Right lobe of liver (tissue), 6 donors: Measurements from ENCODE around the gene GPNMB. TPM values are rescaled to one million over a fixed set of nuclear protein-coding genes. Genes with fewer than 3 reads are reported as not detected.

Experiments
- ATAC-seq, 4 donors: fragments of 200-7000 bp; cut with Tn5 transposase; one replicate each; pipeline ENCODE4 v1.9.1; 2020; ENCODE audit warnings: mild to moderate bottlenecking in 4 of 4, moderate library complexity in 4 of 4
- DNase-seq, 3 donors: peaks; one replicate each; pipeline ENCODE4 v3.0.0-alpha.2; 2020
- H3K27ac ChIP-seq, 3 donors: fragments of 200-600 bp; one replicate each; pipeline ENCODE4 v1.8.0; 2022
- H3K27me3 ChIP-seq, 2 donors: fragments of 200-600 bp; one replicate each; pipeline ENCODE4 v1.8.0; 2022
- H3K36me3 ChIP-seq, 4 donors: fragments of 200-600 bp; sonication (generic) in 1 of 4; one replicate each; pipeline versions ENCODE4 v1.5.1 to v1.8.0; 2017 to 2022; ENCODE audit warnings: control low read depth in 1 of 4
- H3K4me1 ChIP-seq, 4 donors: fragments of 200-600 bp; sonication (generic) in 1 of 4; one replicate each; pipeline versions ENCODE4 v1.5.1 to v1.8.0; 2017 to 2022; ENCODE audit warnings: control low read depth in 1 of 4
- H3K4me3 ChIP-seq, 3 donors: fragments of 200-600 bp; one replicate each; pipeline ENCODE4 v1.8.0; 2022
- H3K9me3 ChIP-seq, 4 donors: fragments of 200-600 bp; sonication (generic) in 1 of 4; one replicate each; pipeline versions ENCODE4 v1.5.1 to v1.8.0; 2017 to 2022; ENCODE audit warnings: control low read depth in 1 of 4
- POLR2A ChIP-seq: fragments of 450-650 bp; IDR thresholded peaks from one replicate; pipeline ENCODE4 v1.6.1; 2017; ENCODE audit warnings: antibody characterized with exemption, mild to moderate bottlenecking
- WGBS: methylation state at CpG from one replicate; pipeline ENCODE4 v1.1.6; 2018; ENCODE audit warnings: low coverage, low lambda C conversion rate; ENCODE audit not compliant: insufficient coverage; ENCODE audit errors: missing lambda C conversion rate; 5-methylcytosine and 5-hydroxymethylcytosine counted together
- intact Hi-C, 2 donors: fragments of 100-400 bp; cut with DNase I; formaldehyde crosslinking; loops; one replicate each; pipeline versions ENCODE4 v1.11.2 to v1.14.1; 2022
- total RNA-seq, 6 experiments: library from RNA; depleted of rRNA in 2 of 6; stranded (reverse); fragments of >200 nt in 2 of 6; fragmentation: NEBNext Ultra II Directional in 3 of 6; extraction: Animal tissue kit (Norgen Biotek cat#: 25700) in 3 of 6; gene quantifications; one replicate each; pipeline versions ENCODE4 v1.1.0 to v1.2.4, GENCODE V29; 2016 to 2023
- TF ChIP-seq, protein P1 (sequence below), 4 donors: fragments of 200-600 bp in 3 of 4; fragments of 450-650 bp in 1 of 4; IDR thresholded peaks; one replicate each; pipeline versions ENCODE4 v1.5.1 to v1.8.0; 2016 to 2022; ENCODE audit warnings: antibody characterized with exemption in 4 of 4, mild to moderate bottlenecking in 2 of 4
- donor health status: DM: no; HTN: yes; CAD: no.
- donor health status: DM: no; HTN: no; CAD: no.
- donor health status: DM: no; HTN: no; CAD: no.
- donor health status: DM: no; HTN: yes; CAD: no.
- donor health status: DM: no; HTN: yes; CAD: no.

The GPNMB gene
- total RNA-seq, 6 experiments from 2014 or later = 5.8 to 64.9 (median 13.4) TPM

GRCh38 chr7:23247046-23247602, 549 bp downstream of the GPNMB start:
- H3K9me3 ChIP-seq = no peaks in the 10 kb centered on the region
- DNase-seq = no peak
- peak overlapping the region in 2 of 3 donors; percentile 47 to 61 for H3K27ac ChIP-seq
- TF ChIP-seq POLR2A = no peak
- TF ChIP-seq, protein P1, sequence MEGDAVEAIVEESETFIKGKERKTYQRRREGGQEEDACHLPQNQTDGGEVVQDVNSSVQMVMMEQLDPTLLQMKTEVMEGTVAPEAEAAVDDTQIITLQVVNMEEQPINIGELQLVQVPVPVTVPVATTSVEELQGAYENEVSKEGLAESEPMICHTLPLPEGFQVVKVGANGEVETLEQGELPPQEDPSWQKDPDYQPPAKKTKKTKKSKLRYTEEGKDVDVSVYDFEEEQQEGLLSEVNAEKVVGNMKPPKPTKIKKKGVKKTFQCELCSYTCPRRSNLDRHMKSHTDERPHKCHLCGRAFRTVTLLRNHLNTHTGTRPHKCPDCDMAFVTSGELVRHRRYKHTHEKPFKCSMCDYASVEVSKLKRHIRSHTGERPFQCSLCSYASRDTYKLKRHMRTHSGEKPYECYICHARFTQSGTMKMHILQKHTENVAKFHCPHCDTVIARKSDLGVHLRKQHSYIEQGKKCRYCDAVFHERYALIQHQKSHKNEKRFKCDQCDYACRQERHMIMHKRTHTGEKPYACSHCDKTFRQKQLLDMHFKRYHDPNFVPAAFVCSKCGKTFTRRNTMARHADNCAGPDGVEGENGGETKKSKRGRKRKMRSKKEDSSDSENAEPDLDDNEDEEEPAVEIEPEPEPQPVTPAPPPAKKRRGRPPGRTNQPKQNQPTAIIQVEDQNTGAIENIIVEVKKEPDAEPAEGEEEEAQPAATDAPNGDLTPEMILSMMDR (IDR thresholded peaks at IDR 0.05) = no peak
- peaks cover 0 to 3% (median 0%) of the 10 kb centered on the region in 4 donors for H3K4me1 ChIP-seq
- 63% methylated on average over 4 of the region's 6 CpGs for WGBS
- ATAC-seq = peak in 2 of 4 donors; percentile 20 to 23
- H3K4me3 ChIP-seq = peak overlapping the region in 2 of 3 donors; percentile 12 to 47
- intact Hi-C loops = no loop called here
- H3K36me3 ChIP-seq = no peaks in the 10 kb centered on the region
- H3K27me3 ChIP-seq = no peaks in the 10 kb centered on the region

DNA sequence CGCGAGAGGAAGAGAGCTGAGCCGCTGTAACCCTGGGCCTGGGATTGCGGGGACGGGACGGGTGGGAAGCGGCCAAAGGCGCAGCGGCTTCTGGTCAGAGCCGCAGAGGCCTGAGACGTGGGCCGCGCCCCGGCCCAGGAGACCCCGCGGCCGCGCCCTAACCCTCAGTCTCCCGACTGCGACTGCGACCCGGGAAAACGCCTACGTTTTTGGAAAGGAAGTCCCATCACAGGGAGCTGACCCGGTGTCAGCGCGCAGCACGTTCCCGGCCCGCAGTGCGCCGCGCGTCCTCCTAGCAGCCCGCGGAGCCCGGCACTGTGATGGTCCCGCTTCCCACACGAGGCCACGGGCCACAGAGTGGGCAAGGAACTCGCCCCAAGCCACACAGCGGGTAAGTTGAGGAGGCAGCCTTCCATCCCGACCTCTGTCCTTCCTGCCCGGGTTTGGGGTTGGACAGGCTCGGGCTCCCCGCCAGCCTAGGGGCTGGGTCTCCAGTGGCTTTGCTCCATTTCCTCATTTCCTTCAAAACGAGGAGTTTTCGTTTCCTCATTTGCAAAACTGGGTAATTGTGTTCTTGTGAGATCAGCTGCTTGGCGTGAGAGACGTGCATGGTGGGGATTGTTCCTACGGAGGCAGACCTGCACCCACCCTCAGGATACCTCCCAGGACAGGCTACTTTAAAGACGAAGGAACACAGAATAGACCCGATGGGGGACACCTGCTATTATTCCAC, 1.2 kb downstream of the GPNMB start:
- Histone ChIP-seq H3K27ac (peak overlapping the region in 2 of 3 donors; percentile 47 to 61), H3K36me3 (no peaks in the 10 kb centered on the region), H3K4me3 (peak overlapping the region; percentile 18 to 47 (median 31)), H3K4me1 (peaks cover 0 to 3% (median 0%) of the 10 kb centered on the region in 4 donors), H3K27me3 (no peaks in the 10 kb centered on the region), H3K9me3 (no peaks in the 10 kb centered on the region)
- ATAC-seq (peak; percentile 62 to 82 (median 76)), DNase-seq (peak; percentile 52 to 67 (median 57))
- no peak for TF ChIP-seq POLR2A
- TF ChIP-seq, protein P1 (IDR thresholded peaks at IDR 0.05) = no peak
- 16% methylated on average over 10 of the region's 53 CpGs for WGBS
- intact Hi-C loops = no loop called here

GRCh38 chr7:23249486-23249885, 2.9 kb downstream of the GPNMB start:
- Histone ChIP-seq H3K36me3 (no peaks in the 10 kb centered on the region), H3K9me3 (no peaks in the 10 kb centered on the region), H3K4me1 (peaks cover 0 to 3% (median 0%) of the 10 kb centered on the region in 4 donors), H3K27ac (no peak overlapping the region), H3K27me3 (no peaks in the 10 kb centered on the region), H3K4me3 (no peak overlapping the region)
- DNase-seq (no peak), ATAC-seq (no peak)
- intact Hi-C loops = no loop called here
- no peak for TF ChIP-seq POLR2A
- TF ChIP-seq, protein P1 (IDR thresholded peaks at IDR 0.05) = no peak

DNA sequence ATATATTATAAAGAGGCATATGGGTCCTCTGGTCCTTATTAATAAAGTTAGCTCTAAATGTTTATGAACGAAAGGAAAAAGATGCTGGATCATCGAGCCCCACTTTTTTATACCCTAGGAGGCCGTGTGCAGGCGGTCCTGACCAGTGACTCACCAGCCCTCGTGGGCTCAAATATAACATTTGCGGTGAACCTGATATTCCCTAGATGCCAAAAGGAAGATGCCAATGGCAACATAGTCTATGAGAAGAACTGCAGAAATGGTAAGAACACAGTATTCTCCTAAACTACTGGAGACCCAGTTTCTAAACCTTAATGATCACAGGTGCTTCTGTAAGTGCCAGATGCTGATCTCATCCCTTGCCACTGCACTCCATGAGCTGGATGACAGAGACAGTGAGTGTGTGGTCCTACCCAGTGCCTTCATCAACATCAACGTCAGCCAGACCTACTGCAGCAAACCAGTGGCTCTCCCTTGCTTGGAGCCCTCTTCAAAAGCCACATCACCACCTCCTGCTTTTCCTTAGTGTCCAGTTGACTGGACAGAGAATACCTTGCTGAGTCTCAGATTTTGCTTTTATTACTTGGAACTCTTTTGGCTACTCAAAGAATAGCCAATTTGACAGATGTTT, 7.6 kb downstream of the GPNMB start:
- Histone ChIP-seq H3K9me3 (no peaks in the 10 kb centered on the region), H3K27ac (no peak overlapping the region), H3K4me1 (no peaks in the 10 kb centered on the region), H3K27me3 (no peaks in the 10 kb centered on the region), H3K36me3 (no peaks in the 10 kb centered on the region), H3K4me3 (no peak overlapping the region)
- DNase-seq (no peak), ATAC-seq (no peak)
- intact Hi-C loops = no loop called here
- 31% methylated on average over 4 of the region's 7 CpGs for WGBS
- TF ChIP-seq, protein P1 (IDR thresholded peaks at IDR 0.05) = no peak
- TF ChIP-seq POLR2A = no peak
